IMR-90 (cell line): ENCODE data around the gene TRMT13. TPM values are rescaled to one million over a fixed set of nuclear protein-coding genes. Genes with fewer than 3 reads are reported as not detected.

Source experiments
- ATAC-seq: fragments of 200-7000 bp; cut with Tn5 transposase; 2 replicates; pipeline ENCODE4 v1.9.1; 2020; ENCODE audit warnings: low read depth, mild to moderate bottlenecking, moderate library complexity
- BruUV-seq: library from RNA; stranded (reverse); fragments of 400-500 nt; replicated peaks from 2 replicates; lab custom pipeline; 2021; lab: Mats Ljungman, UMichigan
- CTCF ChIA-PET: fragments of 300-600 bp; formaldehyde crosslinking; extraction: SDS; loops from one replicate; lab custom pipeline; 2021; ENCODE audit warnings: antibody characterized with exemption; lab: Yijun Ruan, JAX
- POLR2A ChIA-PET: fragments of 300-600 bp; sonication (Branson Sonifier 250); formaldehyde crosslinking; loops from one replicate; lab custom pipeline; 2022; ENCODE audit warnings: antibody characterized with exemption; ENCODE audit not compliant: unreplicated experiment; lab: Charles Lee
- DNase-seq: peaks from one replicate; pipeline ENCODE4 v3.0.0; 2013
- H2AFZ ChIP-seq: replicated peaks from 2 replicates; pipeline ENCODE3; 2013; ENCODE audit warnings: low read length, mild to moderate bottlenecking; ENCODE audit not compliant: poor library complexity
- H2AK5ac ChIP-seq: 2 replicates; pipeline ENCODE4 v1.6.1; 2013; ENCODE audit warnings: low read depth, low read length, inconsistent platforms
- H2AK9ac ChIP-seq: replicated peaks from 2 replicates; pipeline ENCODE3; 2013; ENCODE audit warnings: mild to moderate bottlenecking, low read depth, low read length, moderate library complexity; ENCODE audit not compliant: poor library complexity
- H2BK120ac ChIP-seq: 2 replicates; pipeline ENCODE4 v1.6.1; 2013; ENCODE audit warnings: low read depth, low read length, inconsistent platforms
- H2BK15ac ChIP-seq: 3 replicates; pipeline ENCODE4 v1.6.1; 2013; ENCODE audit warnings: low read depth, low read length, inconsistent platforms
- H2BK20ac ChIP-seq: 2 replicates; pipeline ENCODE4 v1.6.1; 2013; ENCODE audit warnings: low read depth, mild to moderate bottlenecking, inconsistent platforms, low read length, moderate library complexity
- H2BK5ac ChIP-seq: 2 replicates; pipeline ENCODE4 v1.6.1; 2013; ENCODE audit warnings: mild to moderate bottlenecking, low read depth, low read length, inconsistent platforms; ENCODE audit not compliant: poor library complexity, severe bottlenecking
- H3K14ac ChIP-seq: replicated peaks from 2 replicates; pipeline ENCODE4 v1.6.1; 2013; ENCODE audit warnings: low read depth, low read length, inconsistent platforms
- H3K18ac ChIP-seq: 2 replicates; pipeline ENCODE4 v1.6.1; 2013; ENCODE audit warnings: low read depth, low read length, control low read depth
- H3K23ac ChIP-seq: 2 replicates; pipeline ENCODE4 v1.6.1; 2013; ENCODE audit warnings: low read depth, low read length, inconsistent platforms
- H3K27ac ChIP-seq: 2 replicates; pipeline ENCODE4 v1.5.1; 2013; ENCODE audit warnings: mild to moderate bottlenecking, control low read depth, low read length; ENCODE audit not compliant: insufficient read depth
- H3K27me3 ChIP-seq: 2 replicates; pipeline ENCODE4 v1.6.1; 2013; ENCODE audit warnings: low read length; ENCODE audit not compliant: control insufficient read depth, insufficient read depth
- H3K36me3 ChIP-seq: 2 replicates; pipeline ENCODE4 v1.6.1; 2013; ENCODE audit warnings: low read length, mixed read lengths; ENCODE audit not compliant: control insufficient read depth, insufficient read depth
- H3K4ac ChIP-seq: 2 replicates; pipeline ENCODE4 v1.6.1; 2013; ENCODE audit warnings: low read depth, low read length, inconsistent platforms
- H3K4me1 ChIP-seq: 2 replicates; pipeline ENCODE4 v1.6.1; 2013; ENCODE audit warnings: low read length, mixed read lengths; ENCODE audit not compliant: control insufficient read depth, insufficient read depth
- H3K4me2 ChIP-seq: 2 replicates; pipeline ENCODE4 v1.6.1; 2013; ENCODE audit warnings: low read depth, mild to moderate bottlenecking, control low read depth, low read length, moderate library complexity
- H3K4me3 ChIP-seq: 2 replicates; pipeline ENCODE4 v1.5.1; 2013; ENCODE audit warnings: low read depth, mild to moderate bottlenecking, control low read depth, low read length, moderate library complexity; ENCODE audit not compliant: insufficient read depth
- H3K56ac ChIP-seq: 2 replicates; pipeline ENCODE4 v1.6.1; 2013; ENCODE audit warnings: low read length, inconsistent platforms; ENCODE audit not compliant: insufficient read depth; ENCODE audit errors: extremely low read depth
- H3K79me1 ChIP-seq, 2 experiments: 2 replicates each; pipeline ENCODE4 v1.6.1; 2013; ENCODE audit warnings: low read length in 2 of 2, inconsistent platforms in 1 of 2, low read depth in 1 of 2
- H3K9ac ChIP-seq: 2 replicates; pipeline ENCODE4 v1.6.1; 2013; ENCODE audit warnings: low read depth, low read length, control low read depth
- H3K9me1 ChIP-seq: 2 replicates; pipeline ENCODE4 v1.6.1; 2013; ENCODE audit warnings: low read length, inconsistent platforms; ENCODE audit not compliant: insufficient read depth
- H3K9me3 ChIP-seq: 2 replicates; pipeline ENCODE4 v1.6.1; 2013; ENCODE audit warnings: low read length; ENCODE audit not compliant: control insufficient read depth, insufficient read depth
- H4K20me1 ChIP-seq: 2 replicates; pipeline ENCODE4 v1.6.1; 2013; ENCODE audit warnings: low read length, inconsistent platforms; ENCODE audit not compliant: insufficient read depth
- H4K5ac ChIP-seq: 2 replicates; pipeline ENCODE4 v1.6.1; 2013; ENCODE audit warnings: mild to moderate bottlenecking, low read depth, low read length, control low read depth
- H4K8ac ChIP-seq, 2 experiments: 2 replicates each; pipeline ENCODE4 v1.6.1; 2013; ENCODE audit warnings: low read depth in 2 of 2, low read length in 2 of 2, control low read depth in 1 of 2, inconsistent platforms in 1 of 2
- H4K91ac ChIP-seq: 2 replicates; pipeline ENCODE4 v1.6.1; 2013; ENCODE audit warnings: low read depth, low read length, inconsistent platforms; ENCODE audit not compliant: insufficient read depth
- BHLHE40 ChIP-seq: fragments of 150-350 bp; IDR thresholded peaks from 2 replicates; pipeline ENCODE4 v1.6.1; 2016; ENCODE audit warnings: mild to moderate bottlenecking, low read depth, low read length
- CHD1 ChIP-seq: IDR thresholded peaks from 2 replicates; pipeline ENCODE4 v1.6.1; 2012; ENCODE audit warnings: low read depth, low read length, improper control_type of control experiment
- FOS ChIP-seq: fragments of 150-350 bp; IDR thresholded peaks from 2 replicates; pipeline ENCODE4 v1.6.1; 2016; ENCODE audit warnings: low read depth, low read length
- MAFK ChIP-seq: IDR thresholded peaks from 2 replicates; pipeline ENCODE4 v1.6.1; 2012; ENCODE audit warnings: low read depth, low read length, improper control_type of control experiment
- MAZ ChIP-seq: IDR thresholded peaks from 2 replicates; pipeline ENCODE4 v1.6.1; 2012; ENCODE audit warnings: low read depth, mild to moderate bottlenecking, low read length, improper control_type of control experiment, moderate library complexity, borderline replicate concordance
- NFE2L2 ChIP-seq: fragments of 150-350 bp; IDR thresholded peaks from 2 replicates; pipeline ENCODE4 v1.6.1; 2016; ENCODE audit warnings: low read depth, mild to moderate bottlenecking, low read length
- POLR2A ChIP-seq: IDR thresholded peaks from 2 replicates; pipeline ENCODE4 v1.6.1; 2012; ENCODE audit warnings: mild to moderate bottlenecking, low read depth, low read length
- RAD21 ChIP-seq: IDR thresholded peaks from 2 replicates; pipeline ENCODE4 v1.6.1; 2012; ENCODE audit warnings: low read length, improper control_type of control experiment
- RCOR1 ChIP-seq: IDR thresholded peaks from 2 replicates; pipeline ENCODE4 v1.6.1; 2012; ENCODE audit warnings: mild to moderate bottlenecking, low read length, improper control_type of control experiment; ENCODE audit not compliant: insufficient replicate concordance
- RFX5 ChIP-seq: IDR thresholded peaks from 2 replicates; pipeline ENCODE4 v1.8.0; 2012; ENCODE audit warnings: low read depth, mild to moderate bottlenecking, low read length, moderate library complexity
- SMC3 ChIP-seq: fragments of 150-350 bp; IDR thresholded peaks from 2 replicates; pipeline ENCODE4 v1.6.1; 2016; ENCODE audit warnings: low read depth, mild to moderate bottlenecking, antibody characterized with exemption, low read length, moderate library complexity
- WGBS, 2 experiments: methylation state at CpG; one replicate each; pipeline versions ENCODE4 v1.1.5 to v1.1.7; 2013; ENCODE audit warnings: missing lambda C conversion rate in 2 of 2; ENCODE audit not compliant: insufficient read length in 1 of 2; ENCODE audit errors: extremely low coverage in 2 of 2; 5-methylcytosine and 5-hydroxymethylcytosine counted together
- dilution Hi-C: fragments of 300-500 bp; cut with HindIII; formaldehyde crosslinking; loops from one replicate; pipeline ENCODE4 v1.14.3; 2018; ENCODE audit warnings: low sequenced_read_pairs; ENCODE audit not compliant: unreplicated experiment
- in situ Hi-C: fragments of 300-500 bp; cut with MboI; formaldehyde crosslinking; loops from 3 replicates; pipeline ENCODE4 v1.14.3; 2019; ENCODE audit warnings: low sequenced_read_pairs, inconsistent platforms, mixed read lengths
- intact Hi-C: fragments of 100-400 bp; cut with micrococcal nuclease; formaldehyde crosslinking; loops from 2 replicates; pipeline ENCODE4 v1.10.0; 2022
- polyA plus RNA-seq, 3 experiments: library from polyadenylated mRNA; depleted of rRNA; stranded (reverse); fragments of >200 nt; gene quantifications; 2 replicates each; pipeline ENCODE4 v1.2.3, GENCODE V29; 2012; ENCODE audit warnings: low replicate concordance in 1 of 3
- total RNA-seq: library from RNA; depleted of rRNA; stranded (reverse); fragments of >200 nt; gene quantifications from 2 replicates; pipeline ENCODE4 v1.2.3, GENCODE V29; 2012
- TF ChIP-seq, protein P1 (sequence below): fragments of 150-350 bp; IDR thresholded peaks from 2 replicates; pipeline ENCODE4 v1.6.1; 2017; ENCODE audit warnings: mild to moderate bottlenecking, antibody characterized with exemption, low read length, low read depth
- TF ChIP-seq, protein P2 (sequence below): conservative IDR thresholded peaks from 2 replicates; pipeline ENCODE4 v1.5.1; 2012; ENCODE audit warnings: mild to moderate bottlenecking, low read depth, low read length, improper control_type of control experiment
- TF ChIP-seq, protein P3 (sequence below): fragments of 150-350 bp; IDR thresholded peaks from 2 replicates; pipeline ENCODE4 v1.6.1; 2016; ENCODE audit warnings: low read depth, mild to moderate bottlenecking, low read length, moderate library complexity, borderline replicate concordance

TRMT13 gene
- total and polyA plus RNA-seq, 2 of the 4 experiments (the other 2 are of a cell fraction), result 5.2 to 7.7 TPM

DNA sequence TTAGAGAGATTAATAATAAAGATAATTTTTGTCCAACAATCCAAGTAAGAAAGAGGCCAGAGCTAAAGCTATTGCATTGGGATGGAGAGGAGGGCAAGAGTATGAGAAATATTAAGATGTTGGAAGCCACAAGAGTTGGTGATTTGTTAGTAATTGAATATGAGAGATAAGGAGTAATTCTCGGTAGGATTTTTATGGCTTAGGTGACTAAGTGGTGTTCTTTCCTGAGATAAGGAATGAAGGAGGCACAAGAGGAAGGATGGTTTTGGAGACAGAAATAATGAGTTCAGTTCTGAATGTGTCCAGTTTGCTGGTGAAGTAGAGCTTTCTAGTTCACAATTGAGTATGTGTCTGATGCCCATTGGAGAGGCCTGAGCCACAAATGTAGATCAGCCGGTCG is 9.4 kb downstream of the TRMT13 start:
- DNase-seq (no peak), ATAC-seq (no peak)
- no peak overlapping the region for H2BK120ac ChIP-seq
- intact Hi-C loops (loop anchor here (5.0 to 10.0 kb wide), 2 partner anchors 92 to 130 kb away; no protein-coding TSS in a partner anchor), in situ Hi-C loops (no loop called here), dilution Hi-C loops (no loop called here)
- no peak overlapping the region for H3K56ac ChIP-seq
- no peak overlapping the region for H2BK15ac ChIP-seq
- no peak overlapping the region for H2BK5ac ChIP-seq
- no peak overlapping the region for H3K18ac ChIP-seq
- no TSS peak for BruUV-seq
- H3K23ac ChIP-seq, result no peak overlapping the region
- no peak overlapping the region for H3K4ac ChIP-seq
- no peak overlapping the region for H4K8ac ChIP-seq
- POLR2A ChIA-PET, result no interaction called here
- 0 out of 4 replicates have a peak, but pooled peaks cover 0 to 5% of the 10 kb centered on the region in 2 experiments for H3K79me1 ChIP-seq
- no peak overlapping the region for H3K4me2 ChIP-seq
- H3K9me3 ChIP-seq, result no peaks in the 10 kb centered on the region
- no peaks in the 10 kb centered on the region for H3K27me3 ChIP-seq
- H4K5ac ChIP-seq, result no peak overlapping the region
- no peaks in the 10 kb centered on the region for H3K4me1 ChIP-seq
- H3K36me3 ChIP-seq, result peaks cover 26% of the 10 kb centered on the region
- no peak overlapping the region for H2AK5ac ChIP-seq
- 88 to 100% methylated on average over 1 of the region's 3 CpGs for WGBS, 2 experiments
- H3K9me1 ChIP-seq, result 0 out of 2 replicates have a peak, but pooled peaks cover 2% of the 10 kb centered on the region
- no peak overlapping the region for H3K14ac ChIP-seq
- H2AK9ac ChIP-seq, result no peak overlapping the region
- TF ChIP-seq RCOR1 (no peak), BHLHE40 (no peak), FOS (no peak), RFX5 (no peak), NFE2L2 (no peak), MAZ (no peak), MAFK (no peak), SMC3 (no peak), CHD1 (no peak), RAD21 (no peak), POLR2A (no peak)
- TF ChIP-seq, protein P1, sequence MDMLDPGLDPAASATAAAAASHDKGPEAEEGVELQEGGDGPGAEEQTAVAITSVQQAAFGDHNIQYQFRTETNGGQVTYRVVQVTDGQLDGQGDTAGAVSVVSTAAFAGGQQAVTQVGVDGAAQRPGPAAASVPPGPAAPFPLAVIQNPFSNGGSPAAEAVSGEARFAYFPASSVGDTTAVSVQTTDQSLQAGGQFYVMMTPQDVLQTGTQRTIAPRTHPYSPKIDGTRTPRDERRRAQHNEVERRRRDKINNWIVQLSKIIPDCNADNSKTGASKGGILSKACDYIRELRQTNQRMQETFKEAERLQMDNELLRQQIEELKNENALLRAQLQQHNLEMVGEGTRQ, result no peak
- TF ChIP-seq, protein P2, sequence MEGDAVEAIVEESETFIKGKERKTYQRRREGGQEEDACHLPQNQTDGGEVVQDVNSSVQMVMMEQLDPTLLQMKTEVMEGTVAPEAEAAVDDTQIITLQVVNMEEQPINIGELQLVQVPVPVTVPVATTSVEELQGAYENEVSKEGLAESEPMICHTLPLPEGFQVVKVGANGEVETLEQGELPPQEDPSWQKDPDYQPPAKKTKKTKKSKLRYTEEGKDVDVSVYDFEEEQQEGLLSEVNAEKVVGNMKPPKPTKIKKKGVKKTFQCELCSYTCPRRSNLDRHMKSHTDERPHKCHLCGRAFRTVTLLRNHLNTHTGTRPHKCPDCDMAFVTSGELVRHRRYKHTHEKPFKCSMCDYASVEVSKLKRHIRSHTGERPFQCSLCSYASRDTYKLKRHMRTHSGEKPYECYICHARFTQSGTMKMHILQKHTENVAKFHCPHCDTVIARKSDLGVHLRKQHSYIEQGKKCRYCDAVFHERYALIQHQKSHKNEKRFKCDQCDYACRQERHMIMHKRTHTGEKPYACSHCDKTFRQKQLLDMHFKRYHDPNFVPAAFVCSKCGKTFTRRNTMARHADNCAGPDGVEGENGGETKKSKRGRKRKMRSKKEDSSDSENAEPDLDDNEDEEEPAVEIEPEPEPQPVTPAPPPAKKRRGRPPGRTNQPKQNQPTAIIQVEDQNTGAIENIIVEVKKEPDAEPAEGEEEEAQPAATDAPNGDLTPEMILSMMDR, result no peak
- TF ChIP-seq, protein P3, sequence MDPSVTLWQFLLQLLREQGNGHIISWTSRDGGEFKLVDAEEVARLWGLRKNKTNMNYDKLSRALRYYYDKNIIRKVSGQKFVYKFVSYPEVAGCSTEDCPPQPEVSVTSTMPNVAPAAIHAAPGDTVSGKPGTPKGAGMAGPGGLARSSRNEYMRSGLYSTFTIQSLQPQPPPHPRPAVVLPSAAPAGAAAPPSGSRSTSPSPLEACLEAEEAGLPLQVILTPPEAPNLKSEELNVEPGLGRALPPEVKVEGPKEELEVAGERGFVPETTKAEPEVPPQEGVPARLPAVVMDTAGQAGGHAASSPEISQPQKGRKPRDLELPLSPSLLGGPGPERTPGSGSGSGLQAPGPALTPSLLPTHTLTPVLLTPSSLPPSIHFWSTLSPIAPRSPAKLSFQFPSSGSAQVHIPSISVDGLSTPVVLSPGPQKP, result no peak
- H3K27ac ChIP-seq, result no peak overlapping the region
- H2AFZ ChIP-seq, result no peak overlapping the region
- H4K91ac ChIP-seq, result no peak overlapping the region
- CTCF ChIA-PET, result interaction anchor here (0.5 kb wide), 1 partner anchor 161 kb away, joined by 3 read pairs; no protein-coding TSS in a partner anchor
- no peaks in the 10 kb centered on the region for H4K20me1 ChIP-seq
- no peak overlapping the region for H2BK20ac ChIP-seq
- H3K4me3 ChIP-seq, result no peak overlapping the region
- no peak overlapping the region for H3K9ac ChIP-seq
